HG03103 (cell line): Measurements from ENCODE around the gene PDIK1L.
"Not testable (repeated sequence)": the region's sequence is repeated elsewhere in the genome, so short reads cannot be mapped to it uniquely, and the experiment has no call there.

Experiments used
- ATAC-seq: cut with Tn5 transposase; IDR thresholded peaks from one replicate; pipeline ENCODE4 v1.9.1; 2021; ENCODE audit warnings: low read depth; ENCODE audit not compliant: unreplicated experiment

PDIK1L gene

GRCh38 chr1:26089125-26089524, 22.5 kb upstream of the PDIK1L start:
- no peak for ATAC-seq

- ATAC-seq, result no peak
These were observed 20.7 kb upstream of the PDIK1L start for GRCh38 chr1:26090893-26091292.

- no peak for ATAC-seq
These were observed 19.2 kb upstream of the PDIK1L start for GRCh38 chr1:26092422-26092821.

GRCh38 chr1:26093569-26093968, 18.1 kb upstream of the PDIK1L start:
- ATAC-seq, result not testable (repeated sequence)

GRCh38 chr1:26094076-26094669, 17.5 kb upstream of the PDIK1L start:
- no peak for ATAC-seq

- ATAC-seq, result no peak
These were observed 16.8 kb upstream of the PDIK1L start for GRCh38 chr1:26094677-26095383.

GRCh38 chr1:26096471-26096870, 15.2 kb upstream of the PDIK1L start:
- ATAC-seq, result no peak

GRCh38 chr1:26097696-26098095, 13.9 kb upstream of the PDIK1L start:
- no peak for ATAC-seq

GRCh38 chr1:26098602-26099001, 13.0 kb upstream of the PDIK1L start:
- ATAC-seq, result no peak

- ATAC-seq, result no peak
These were observed 11.8 kb upstream of the PDIK1L start for GRCh38 chr1:26099780-26100179.

GRCh38 chr1:26100204-26100603, 11.4 kb upstream of the PDIK1L start:
- ATAC-seq, result not testable (repeated sequence)

- no peak for ATAC-seq
These were observed 9.5 kb upstream of the PDIK1L start for GRCh38 chr1:26102119-26102518.

GRCh38 chr1:26102526-26102925, 9.1 kb upstream of the PDIK1L start:
- ATAC-seq, result no peak

- not testable (repeated sequence) for ATAC-seq
These were observed 6.4 kb upstream of the PDIK1L start for GRCh38 chr1:26105226-26105548.

- ATAC-seq, result no peak
These were observed 2.1 kb upstream of the PDIK1L start for GRCh38 chr1:26109229-26110164.

GRCh38 chr1:26110731-26111529, 694 bp upstream of the PDIK1L start:
- ATAC-seq, result peak; percentile 32

GRCh38 chr1:26112407-26112775, 767 bp downstream of the PDIK1L start:
- ATAC-seq, result peak; percentile 8

GRCh38 chr1:26114165-26114927, 2.7 kb downstream of the PDIK1L start:
- no peak for ATAC-seq

- no peak for ATAC-seq
These were observed 8.4 kb downstream of the PDIK1L start for GRCh38 chr1:26119892-26120608.
